Gastroesophageal sphincter (tissue), 4 donors: ENCODE measurements around the gene PI16. TPM values are rescaled to one million over a fixed set of nuclear protein-coding genes. Genes with fewer than 3 reads are reported as not detected.
A peak's percentile ranks its signal among the peaks of the same experiment; 100 is the strongest.
"Not testable (repeated sequence)": the region's sequence is repeated elsewhere in the genome, so short reads cannot be mapped to it uniquely, and the experiment has no call there.

Experiments
- ATAC-seq: fragments of 150-250 bp; one replicate; pipeline ENCODE4 v1.9.1; 2016; ENCODE audit warnings: mild to moderate bottlenecking, moderate library complexity
- H3K27ac ChIP-seq, 4 donors: fragments of 200-600 bp; sonication (generic) in 3 of 4; 1 replicate in 3 of 4; 2 replicates in 1 of 4; pipeline ENCODE4 v1.5.1; 2016 to 2019
- H3K27me3 ChIP-seq: fragments of 200-600 bp; sonication (generic); one replicate; pipeline ENCODE4 v1.5.1; 2019
- H3K36me3 ChIP-seq, 2 donors: fragments of 200-600 bp; sonication (generic); one replicate each; pipeline ENCODE4 v1.5.1; 2019; ENCODE audit warnings: control low read depth in 1 of 2
- H3K4me1 ChIP-seq, 3 donors: fragments of 200-600 bp; sonication (generic); 1 replicate in 2 of 3; 2 replicates in 1 of 3; pipeline ENCODE4 v1.5.1; 2016 to 2019; ENCODE audit warnings: control low read depth in 2 of 3
- H3K4me3 ChIP-seq, 2 donors: fragments of 200-600 bp; sonication (generic); one replicate each; pipeline ENCODE4 v1.5.1; 2019; ENCODE audit warnings: mild to moderate bottlenecking in 1 of 2, moderate library complexity in 1 of 2
- H3K9me3 ChIP-seq, 3 donors: fragments of 200-600 bp; sonication (generic); one replicate each; pipeline ENCODE4 v1.5.1; 2017 to 2019; ENCODE audit warnings: control low read depth in 2 of 3
- CTCF ChIP-seq, 4 experiments: fragments of 200-600 bp in 2 of 4; fragments of 450-650 bp in 2 of 4; sonication (generic) in 1 of 4; IDR thresholded peaks; one replicate each; pipeline ENCODE4 v1.5.1; 2017 to 2019; ENCODE audit warnings: antibody characterized with exemption in 4 of 4, mild to moderate bottlenecking in 2 of 4, moderate library complexity in 2 of 4
- EP300 ChIP-seq: sonication (generic); formaldehyde crosslinking; IDR thresholded peaks from one replicate; pipeline ENCODE4 v1.6.1; 2017; ENCODE audit warnings: antibody characterized with exemption, mild to moderate bottlenecking
- POLR2A ChIP-seq, 2 donors: fragments of 450-650 bp; IDR thresholded peaks; one replicate each; pipeline ENCODE4 v1.6.1; 2017; ENCODE audit warnings: antibody characterized with exemption in 2 of 2, mild to moderate bottlenecking in 2 of 2, moderate library complexity in 1 of 2
- POLR2AphosphoS5 ChIP-seq: sonication (generic); formaldehyde crosslinking; IDR thresholded peaks from one replicate; pipeline ENCODE4 v1.6.1; 2017; ENCODE audit warnings: antibody characterized with exemption
- WGBS, 2 donors: methylation state at CpG; one replicate each; pipeline ENCODE4 v1.1.5; 2018; ENCODE audit warnings: low coverage in 1 of 2; 5-methylcytosine and 5-hydroxymethylcytosine counted together
- total RNA-seq, 4 donors: library from RNA; depleted of rRNA; stranded (reverse); fragments of >200 nt; gene quantifications; one replicate each; pipeline ENCODE4 v1.1.0, GENCODE V29; 2016

The PI16 gene
- total RNA-seq, 4 donors from 2014 or later, result 21.6 to 53.5 (median 44.9) TPM

- peaks cover 0 to 54% (median 21%) of the 10 kb centered on the region in 3 donors for H3K4me1 ChIP-seq
- peak; percentile 98 for ATAC-seq
Measured at GRCh38 chr6:36985808-36986703, 31.5 kb downstream of the PI16 start, which contains the start of gene MTCH1. Gene MTCH1, minus strand, starts transcription at chr6:36986196. Its CDS starts 23 bp downstream, at chr6:36986173.

GRCh38 chr6:36986704-36987047 is 32.1 kb downstream of the PI16 start:
- Histone ChIP-seq H3K9me3 (no peaks in the 10 kb centered on the region), H3K36me3 (no peaks in the 10 kb centered on the region), H3K27me3 (no peaks in the 10 kb centered on the region), H3K27ac (peak overlapping the region; percentile 68 to 99 (median 98)), H3K4me3 (peak overlapping the region; percentile 69 to 99), H3K4me1 (peaks cover 0 to 47% (median 16%) of the 10 kb centered on the region in 3 donors)
- peak; percentile 32 for ATAC-seq
- WGBS, 2 donors, result 0 to 2% methylated on average over 7 of the region's 8 CpGs
- TF ChIP-seq POLR2A (IDR thresholded peaks at IDR 0.05) (no peak), POLR2AphosphoS5 (no peak), CTCF (IDR thresholded peaks at IDR 0.05) (no peak), EP300 (no peak)

More at GRCh38 chr6:36985808-36986703, 31.5 kb downstream of the PI16 start, which contains the start of gene MTCH1:
- TF ChIP-seq POLR2A (IDR thresholded peaks at IDR 0.05), result peak; percentile 96
- TF ChIP-seq CTCF (IDR thresholded peaks at IDR 0.05), result peak in 1 of 4 experiments; percentile 13
- TF ChIP-seq POLR2AphosphoS5, result peak; percentile 90
- no peak for TF ChIP-seq EP300
- Histone ChIP-seq H3K4me3 (peak within 1 kb of the TSS; percentile 69 to 99), H3K36me3 (peaks cover 0 to 3% of the 10 kb centered on the region in 2 donors), H3K27me3 (no peaks in the 10 kb centered on the region), H3K9me3 (no peaks in the 10 kb centered on the region), H3K27ac (peak within 1 kb of the TSS; percentile 68 to 99 (median 98))
- WGBS, 2 donors, result 0% methylated on average over 16 of the region's 101 CpGs; no CpG with 5 or more reads in 1 of the 2 donors

- WGBS, 2 donors, result 85 to 89% methylated on average over 5 to 6 of the region's 6 CpGs
- Histone ChIP-seq H3K36me3 (no peaks in the 10 kb centered on the region), H3K4me3 (no peak overlapping the region), H3K27ac (no peak overlapping the region), H3K4me1 (peaks cover 0 to 22% (median 1%) of the 10 kb centered on the region in 3 donors), H3K27me3 (no peaks in the 10 kb centered on the region), H3K9me3 (no peaks in the 10 kb centered on the region)
- no peak for TF ChIP-seq POLR2AphosphoS5
- TF ChIP-seq CTCF (IDR thresholded peaks at IDR 0.05), result no peak
- TF ChIP-seq EP300, result no peak
- no peak for TF ChIP-seq POLR2A (IDR thresholded peaks at IDR 0.05)
- no peak for ATAC-seq
Measured at GRCh38 chr6:36989264-36989663, 34.7 kb downstream of the PI16 start.

GRCh38 chr6:36990401-36990800 is 35.9 kb downstream of the PI16 start:
- not testable (repeated sequence) for H3K27me3 ChIP-seq, H3K4me3 ChIP-seq, H3K9me3 ChIP-seq, H3K27ac ChIP-seq, ATAC-seq, H3K36me3 ChIP-seq
- WGBS, 2 donors, result 69 to 86% methylated on average over 2 of the region's 2 CpGs
- peaks cover 0 to 12% (median 0%) of the 10 kb centered on the region in 3 donors for H3K4me1 ChIP-seq

- Histone ChIP-seq H3K27ac (peak overlapping the region; percentile 32 to 85 (median 74)), H3K4me3 (no peak overlapping the region), H3K36me3 (no peaks in the 10 kb centered on the region), H3K4me1 (peaks cover 0 to 22% (median 3%) of the 10 kb centered on the region in 3 donors), H3K27me3 (no peaks in the 10 kb centered on the region), H3K9me3 (no peaks in the 10 kb centered on the region)
- 65% methylated on average over 12 of the region's 18 CpGs; no CpG with 5 or more reads in 1 of the 2 donors for WGBS, 2 donors
- peak; percentile 85 for ATAC-seq
- TF ChIP-seq EP300 (no peak), POLR2AphosphoS5 (peak; percentile 15), POLR2A (IDR thresholded peaks at IDR 0.05) (no peak)
Measured at GRCh38 chr6:36997811-36998722, 43.5 kb downstream of the PI16 start.
